ENCODE measurements around the gene LLCFC1. TPM values are rescaled to one million over a fixed set of nuclear protein-coding genes. Genes with fewer than 3 reads are reported as not detected.

The LLCFC1 gene
- total and polyA plus RNA-seq, 2 experiments from 2014 or later: not detected

DNA sequence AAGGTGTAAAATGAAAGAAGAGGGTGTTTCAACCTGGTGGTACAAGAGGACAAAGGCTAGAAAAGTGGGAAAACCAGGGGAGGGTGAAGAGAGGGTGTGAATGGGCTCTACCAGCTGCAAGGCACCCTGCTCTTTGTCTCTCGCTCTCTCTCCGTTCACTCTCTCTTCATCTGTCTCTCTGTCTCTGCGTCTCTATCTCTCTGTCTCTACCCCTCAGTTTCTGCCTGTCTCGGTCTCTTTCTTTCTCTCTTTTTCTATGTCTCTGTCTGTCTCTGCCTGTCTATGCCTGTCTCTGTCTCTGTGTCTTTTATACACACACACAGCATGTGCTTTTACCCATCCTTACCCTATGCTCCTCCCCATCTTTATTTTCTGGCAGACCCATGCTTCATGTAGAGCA, 673 bp upstream of the LLCFC1 start:
- H3K27ac ChIP-seq: no peak overlapping the region
- no peak overlapping the region for H3K4me2 ChIP-seq
- no peaks in the 10 kb centered on the region for H3K9me3 ChIP-seq (ENCODE audit: low read depth)
- 96% methylated on average over 4 of the region's 4 CpGs for WGBS (ENCODE audit: low lambda C conversion rate, missing lambda C conversion rate)
- no peaks in the 10 kb centered on the region for H3K9me2 ChIP-seq (replicated peaks; ENCODE audit: insufficient read depth)
- no peaks in the 10 kb centered on the region for H3K36me3 ChIP-seq (replicated peaks; ENCODE audit: insufficient read depth, low read depth)
- H2AFZ ChIP-seq: no peak overlapping the region
- H3K4me3 ChIP-seq: no peak overlapping the region
- no peaks in the 10 kb centered on the region for H3K4me1 ChIP-seq (ENCODE audit: insufficient read depth)
- TF ChIP-seq EZH2 (IDR thresholded peaks at IDR 0.05; ENCODE audit: borderline replicate concordance) (no peak), EZH2phosphoT487 (IDR thresholded peaks at IDR 0.05; ENCODE audit: low read depth, severe bottlenecking, unreplicated experiment) (no peak)
- TF ChIP-seq, protein P1, sequence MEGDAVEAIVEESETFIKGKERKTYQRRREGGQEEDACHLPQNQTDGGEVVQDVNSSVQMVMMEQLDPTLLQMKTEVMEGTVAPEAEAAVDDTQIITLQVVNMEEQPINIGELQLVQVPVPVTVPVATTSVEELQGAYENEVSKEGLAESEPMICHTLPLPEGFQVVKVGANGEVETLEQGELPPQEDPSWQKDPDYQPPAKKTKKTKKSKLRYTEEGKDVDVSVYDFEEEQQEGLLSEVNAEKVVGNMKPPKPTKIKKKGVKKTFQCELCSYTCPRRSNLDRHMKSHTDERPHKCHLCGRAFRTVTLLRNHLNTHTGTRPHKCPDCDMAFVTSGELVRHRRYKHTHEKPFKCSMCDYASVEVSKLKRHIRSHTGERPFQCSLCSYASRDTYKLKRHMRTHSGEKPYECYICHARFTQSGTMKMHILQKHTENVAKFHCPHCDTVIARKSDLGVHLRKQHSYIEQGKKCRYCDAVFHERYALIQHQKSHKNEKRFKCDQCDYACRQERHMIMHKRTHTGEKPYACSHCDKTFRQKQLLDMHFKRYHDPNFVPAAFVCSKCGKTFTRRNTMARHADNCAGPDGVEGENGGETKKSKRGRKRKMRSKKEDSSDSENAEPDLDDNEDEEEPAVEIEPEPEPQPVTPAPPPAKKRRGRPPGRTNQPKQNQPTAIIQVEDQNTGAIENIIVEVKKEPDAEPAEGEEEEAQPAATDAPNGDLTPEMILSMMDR (IDR thresholded peaks at IDR 0.05; ENCODE audit: poor library complexity): no peak
- no peaks in the 10 kb centered on the region for H4K20me1 ChIP-seq (ENCODE audit: insufficient read depth, poor library complexity, severe bottlenecking)
- H3K27me3 ChIP-seq: no peaks in the 10 kb centered on the region
- no peaks in the 10 kb centered on the region for H3K79me2 ChIP-seq
- no peak for DNase-seq (ENCODE audit: low spot score)

- H4K20me1 ChIP-seq (ENCODE audit: insufficient read depth, poor library complexity, severe bottlenecking): no peaks in the 10 kb centered on the region
- H2AFZ ChIP-seq: no peak overlapping the region
- H3K27me3 ChIP-seq: no peaks in the 10 kb centered on the region
- TF ChIP-seq EZH2phosphoT487 (IDR thresholded peaks at IDR 0.05; ENCODE audit: low read depth, severe bottlenecking, unreplicated experiment) (no peak), EZH2 (IDR thresholded peaks at IDR 0.05; ENCODE audit: borderline replicate concordance) (no peak)
- TF ChIP-seq, protein P1 (IDR thresholded peaks at IDR 0.05; ENCODE audit: poor library complexity): no peak
- no peak overlapping the region for H3K27ac ChIP-seq
- H3K9me3 ChIP-seq (ENCODE audit: low read depth): no peaks in the 10 kb centered on the region
- no peak overlapping the region for H3K4me2 ChIP-seq
- no peaks in the 10 kb centered on the region for H3K36me3 ChIP-seq (replicated peaks; ENCODE audit: insufficient read depth, low read depth)
- H3K4me3 ChIP-seq: no peak overlapping the region
- no peaks in the 10 kb centered on the region for H3K4me1 ChIP-seq (ENCODE audit: insufficient read depth)
- no peak for DNase-seq (ENCODE audit: low spot score)
- H3K79me2 ChIP-seq: no peaks in the 10 kb centered on the region
- 70% methylated on average over 10 of the region's 10 CpGs for WGBS (ENCODE audit: low lambda C conversion rate, missing lambda C conversion rate)
- H3K9me2 ChIP-seq (replicated peaks; ENCODE audit: insufficient read depth): no peaks in the 10 kb centered on the region
Observed at GRCh38 chr7:142940966-142941535, 1.8 kb downstream of the LLCFC1 start.

GRCh38 chr7:142941541-142941940, 2.3 kb downstream of the LLCFC1 start:
- no peaks in the 10 kb centered on the region for H3K79me2 ChIP-seq
- H4K20me1 ChIP-seq (ENCODE audit: insufficient read depth, poor library complexity, severe bottlenecking): no peaks in the 10 kb centered on the region
- no peaks in the 10 kb centered on the region for H3K9me2 ChIP-seq (replicated peaks; ENCODE audit: insufficient read depth)
- no peak overlapping the region for H2AFZ ChIP-seq
- H3K4me2 ChIP-seq: no peak overlapping the region
- TF ChIP-seq, protein P1 (IDR thresholded peaks at IDR 0.05; ENCODE audit: poor library complexity): no peak
- TF ChIP-seq EZH2phosphoT487 (IDR thresholded peaks at IDR 0.05; ENCODE audit: low read depth, severe bottlenecking, unreplicated experiment) (no peak), EZH2 (IDR thresholded peaks at IDR 0.05; ENCODE audit: borderline replicate concordance) (no peak)
- H3K9me3 ChIP-seq (ENCODE audit: low read depth): no peaks in the 10 kb centered on the region
- H3K27me3 ChIP-seq: no peaks in the 10 kb centered on the region
- no peaks in the 10 kb centered on the region for H3K4me1 ChIP-seq (ENCODE audit: insufficient read depth)
- no peak overlapping the region for H3K4me3 ChIP-seq
- WGBS (ENCODE audit: low lambda C conversion rate, missing lambda C conversion rate): 94% methylated on average over 6 of the region's 7 CpGs
- no peak overlapping the region for H3K27ac ChIP-seq
- no peaks in the 10 kb centered on the region for H3K36me3 ChIP-seq (replicated peaks; ENCODE audit: insufficient read depth, low read depth)
- no peak for DNase-seq (ENCODE audit: low spot score)

All from hepatocyte (in vitro differentiated cells).